Osteoblast (primary cell): ENCODE measurements around the gene ARHGAP4. TPM values are rescaled to one million over a fixed set of nuclear protein-coding genes. Genes with fewer than 3 reads are reported as not detected.

Experiments used
- DNase-seq: peaks from one replicate; pipeline ENCODE4 v3.0.0; 2011; ENCODE audit warnings: low spot score, mixed read lengths; ENCODE audit not compliant: insufficient read length; ENCODE audit errors: missing footprints
- H2AFZ ChIP-seq: 2 replicates; pipeline ENCODE4 v1.6.0; 2011; ENCODE audit warnings: mild to moderate bottlenecking, low read length
- H3K27ac ChIP-seq: 2 replicates; pipeline ENCODE4 v1.5.1; 2011; ENCODE audit warnings: mild to moderate bottlenecking, low read depth, low read length, moderate library complexity
- H3K27me3 ChIP-seq: 2 replicates; pipeline ENCODE4 v1.6.0; 2012; ENCODE audit warnings: mild to moderate bottlenecking, control low read depth, inconsistent platforms, low read length, moderate library complexity; ENCODE audit not compliant: insufficient read depth
- H3K36me3 ChIP-seq: 2 replicates; pipeline ENCODE4 v1.5.1; 2011; ENCODE audit warnings: mild to moderate bottlenecking, low read length, control low read depth, moderate library complexity; ENCODE audit not compliant: insufficient read depth
- H3K4me1 ChIP-seq: 2 replicates; pipeline ENCODE4 v1.5.1; 2011; ENCODE audit warnings: mild to moderate bottlenecking, low read length, control low read depth, moderate library complexity; ENCODE audit not compliant: insufficient read depth
- H3K4me2 ChIP-seq: 2 replicates; pipeline ENCODE4 v1.6.0; 2011; ENCODE audit warnings: mild to moderate bottlenecking, low read length; ENCODE audit not compliant: insufficient read depth
- H3K4me3 ChIP-seq: fragments of 200-600 bp; sonication (generic); 3 replicates; pipeline ENCODE4 v1.5.1; 2012; ENCODE audit warnings: mild to moderate bottlenecking, low read length, inconsistent platforms; ENCODE audit not compliant: insufficient read depth
- H3K79me2 ChIP-seq: 2 replicates; pipeline ENCODE4 v1.6.0; 2012; ENCODE audit warnings: mild to moderate bottlenecking, low read length, control low read depth, inconsistent platforms; ENCODE audit not compliant: insufficient read depth
- H3K9me3 ChIP-seq: 2 replicates; pipeline ENCODE4 v1.5.1; 2011; ENCODE audit warnings: low read depth, low read length, control low read depth
- H4K20me1 ChIP-seq: 2 replicates; pipeline ENCODE4 v1.6.0; 2012; ENCODE audit warnings: mild to moderate bottlenecking, low read length, control low read depth; ENCODE audit not compliant: insufficient read depth
- total RNA-seq: library from RNA; depleted of rRNA; stranded (reverse); fragments of >200 nt; gene quantifications from 2 replicates; pipeline ENCODE4 v1.2.3, GENCODE V29; 2012
- TF ChIP-seq, protein P1 (sequence below): IDR thresholded peaks from 2 replicates; pipeline ENCODE4 v1.5.1; 2011; ENCODE audit warnings: mild to moderate bottlenecking, low read depth, low read length, moderate library complexity; ENCODE audit errors: extremely low read depth

ARHGAP4 gene
- total RNA-seq, 1 donor, result 1.4 TPM

DNA sequence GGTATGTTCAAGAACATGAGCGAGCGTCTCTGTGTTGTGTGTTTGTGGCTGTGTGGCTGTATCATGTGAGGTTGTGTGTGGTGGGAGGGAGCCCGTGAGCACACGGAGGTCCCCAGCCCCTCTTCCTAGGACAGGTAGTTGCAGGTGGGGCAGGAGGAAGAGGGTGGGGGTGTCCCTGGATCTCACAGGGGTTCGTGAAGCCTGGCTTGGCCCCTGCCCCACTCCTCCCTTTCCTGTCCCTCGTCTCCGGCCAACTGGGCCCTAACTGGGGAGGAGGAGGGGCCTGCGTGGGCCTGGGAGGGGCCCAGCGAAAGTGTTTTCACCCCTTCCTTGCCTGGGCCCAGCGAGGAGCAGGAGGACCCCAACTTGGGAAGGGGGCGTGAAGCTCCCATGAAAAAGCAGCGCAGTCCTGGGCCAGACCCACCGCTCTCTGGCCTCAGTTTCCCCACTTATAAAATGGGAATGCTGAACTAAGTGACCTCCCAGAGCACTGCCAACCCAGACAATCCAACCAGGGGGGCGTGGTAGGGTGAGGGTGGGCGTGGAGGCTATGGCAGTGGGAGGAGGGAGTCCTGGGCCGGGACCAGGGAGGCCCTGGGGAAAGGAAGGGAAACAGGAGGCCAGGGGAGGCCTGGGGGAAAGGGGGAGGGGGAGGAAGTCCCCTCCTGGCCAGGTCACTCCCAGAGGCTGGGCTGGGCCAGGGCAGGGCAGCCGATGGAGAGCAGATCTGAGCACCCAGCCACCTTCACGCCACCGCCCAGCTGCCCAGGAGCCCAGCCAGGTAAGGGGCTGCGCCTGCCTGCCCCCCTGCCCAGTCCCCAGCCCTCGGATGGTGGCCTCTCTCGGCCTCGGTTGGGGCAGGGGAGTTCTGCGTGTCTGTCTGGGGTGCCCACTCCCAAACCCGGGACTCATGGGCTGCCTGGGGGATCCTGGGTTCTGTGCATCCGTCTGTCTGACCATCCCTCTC, 21.8 kb downstream of the ARHGAP4 start, which contains the start of gene AVPR2:
Gene AVPR2, plus strand, starts transcription at position 683 of the 967 bp plus-strand sequence. CDS start 473 bp downstream, outside the sequence.
- H3K4me3 ChIP-seq, result no peak within 1 kb of the TSS
- no peaks in the 10 kb centered on the region for H3K36me3 ChIP-seq
- H3K4me2 ChIP-seq, result no peak within 1 kb of the TSS
- no peaks in the 10 kb centered on the region for H4K20me1 ChIP-seq
- TF ChIP-seq, protein P1, sequence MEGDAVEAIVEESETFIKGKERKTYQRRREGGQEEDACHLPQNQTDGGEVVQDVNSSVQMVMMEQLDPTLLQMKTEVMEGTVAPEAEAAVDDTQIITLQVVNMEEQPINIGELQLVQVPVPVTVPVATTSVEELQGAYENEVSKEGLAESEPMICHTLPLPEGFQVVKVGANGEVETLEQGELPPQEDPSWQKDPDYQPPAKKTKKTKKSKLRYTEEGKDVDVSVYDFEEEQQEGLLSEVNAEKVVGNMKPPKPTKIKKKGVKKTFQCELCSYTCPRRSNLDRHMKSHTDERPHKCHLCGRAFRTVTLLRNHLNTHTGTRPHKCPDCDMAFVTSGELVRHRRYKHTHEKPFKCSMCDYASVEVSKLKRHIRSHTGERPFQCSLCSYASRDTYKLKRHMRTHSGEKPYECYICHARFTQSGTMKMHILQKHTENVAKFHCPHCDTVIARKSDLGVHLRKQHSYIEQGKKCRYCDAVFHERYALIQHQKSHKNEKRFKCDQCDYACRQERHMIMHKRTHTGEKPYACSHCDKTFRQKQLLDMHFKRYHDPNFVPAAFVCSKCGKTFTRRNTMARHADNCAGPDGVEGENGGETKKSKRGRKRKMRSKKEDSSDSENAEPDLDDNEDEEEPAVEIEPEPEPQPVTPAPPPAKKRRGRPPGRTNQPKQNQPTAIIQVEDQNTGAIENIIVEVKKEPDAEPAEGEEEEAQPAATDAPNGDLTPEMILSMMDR, result no peak
- no peak for DNase-seq
- H3K79me2 ChIP-seq, result no peaks in the 10 kb centered on the region
- no peaks in the 10 kb centered on the region for H3K4me1 ChIP-seq
- no peaks in the 10 kb centered on the region for H3K27me3 ChIP-seq
- no peak within 1 kb of the TSS for H2AFZ ChIP-seq
- no peaks in the 10 kb centered on the region for H3K9me3 ChIP-seq
- no peak within 1 kb of the TSS for H3K27ac ChIP-seq

DNA sequence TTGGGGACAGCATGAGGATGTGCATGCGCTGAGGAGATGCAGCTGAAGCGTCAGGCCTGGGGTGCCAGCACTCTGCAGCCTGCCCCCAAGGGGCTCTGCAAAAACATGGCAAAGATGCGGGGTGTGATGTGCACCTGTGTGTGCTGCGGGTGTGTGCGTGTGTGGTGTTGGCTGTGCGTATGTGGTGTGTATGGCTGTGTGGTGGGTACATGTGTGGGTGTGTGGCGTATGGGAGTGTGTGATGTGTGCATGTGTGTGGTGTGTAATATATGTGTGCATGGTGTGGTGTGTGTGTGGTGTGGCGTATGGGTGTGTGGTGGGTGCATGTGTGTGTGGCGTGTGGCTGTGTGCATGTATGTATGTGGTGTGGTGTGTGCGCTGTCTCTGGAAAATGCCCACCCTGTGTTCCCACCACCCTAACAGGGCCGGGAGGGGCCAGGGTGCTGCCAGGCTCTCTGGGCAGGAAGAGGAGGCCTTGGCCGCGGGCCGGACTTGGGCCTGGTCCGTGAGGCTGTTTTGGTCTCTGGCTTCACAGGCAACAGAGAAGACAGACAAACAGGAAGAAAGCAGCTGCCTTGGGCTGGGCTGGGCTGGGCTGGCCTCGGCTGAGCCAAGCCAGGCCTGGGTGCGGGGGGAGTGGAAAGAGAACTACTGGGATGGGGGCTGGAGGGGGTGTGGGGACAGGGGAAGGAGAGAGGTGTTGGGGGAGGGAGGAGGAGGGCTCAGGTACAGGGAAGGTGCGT, 22.7 kb downstream of the ARHGAP4 start:
- no peak overlapping the region for H3K4me3 ChIP-seq
- H3K27ac ChIP-seq, result no peak overlapping the region
- no peaks in the 10 kb centered on the region for H3K36me3 ChIP-seq
- H3K4me2 ChIP-seq, result no peak overlapping the region
- no peaks in the 10 kb centered on the region for H3K4me1 ChIP-seq
- no peaks in the 10 kb centered on the region for H3K9me3 ChIP-seq
- TF ChIP-seq, protein P1, result no peak
- DNase-seq, result no peak
- no peaks in the 10 kb centered on the region for H3K79me2 ChIP-seq
- no peaks in the 10 kb centered on the region for H4K20me1 ChIP-seq
- H3K27me3 ChIP-seq, result no peaks in the 10 kb centered on the region
- no peak overlapping the region for H2AFZ ChIP-seq

DNA sequence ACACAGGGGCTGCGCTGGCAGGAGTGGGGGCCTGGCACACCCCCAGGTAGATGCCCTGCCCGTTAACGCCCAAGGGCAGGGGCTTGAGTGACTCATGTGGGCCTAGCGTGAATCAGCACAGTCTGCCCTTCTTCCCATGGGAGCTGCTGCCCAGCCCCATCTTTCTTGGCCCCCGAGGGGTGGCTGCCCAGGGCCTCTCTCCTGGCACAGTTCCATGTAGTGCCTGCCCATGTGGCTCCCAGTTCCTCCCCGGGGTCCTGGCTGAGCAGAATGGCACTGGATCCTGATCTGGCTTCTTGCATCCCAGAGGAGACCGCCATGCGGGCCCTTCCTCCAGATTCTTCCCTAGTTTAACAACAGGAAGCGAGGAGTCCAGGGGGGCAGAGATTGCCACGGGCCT, 23.7 kb downstream of the ARHGAP4 start:
- H3K4me3 ChIP-seq, result no peak overlapping the region
- peaks cover 5% of the 10 kb centered on the region for H3K27me3 ChIP-seq
- DNase-seq, result no peak
- H3K4me2 ChIP-seq, result no peak overlapping the region
- H3K36me3 ChIP-seq, result no peaks in the 10 kb centered on the region
- no peaks in the 10 kb centered on the region for H3K79me2 ChIP-seq
- TF ChIP-seq, protein P1, result no peak
- H3K9me3 ChIP-seq, result no peaks in the 10 kb centered on the region
- H4K20me1 ChIP-seq, result no peaks in the 10 kb centered on the region
- no peaks in the 10 kb centered on the region for H3K4me1 ChIP-seq
- no peak overlapping the region for H2AFZ ChIP-seq
- H3K27ac ChIP-seq, result no peak overlapping the region

DNA sequence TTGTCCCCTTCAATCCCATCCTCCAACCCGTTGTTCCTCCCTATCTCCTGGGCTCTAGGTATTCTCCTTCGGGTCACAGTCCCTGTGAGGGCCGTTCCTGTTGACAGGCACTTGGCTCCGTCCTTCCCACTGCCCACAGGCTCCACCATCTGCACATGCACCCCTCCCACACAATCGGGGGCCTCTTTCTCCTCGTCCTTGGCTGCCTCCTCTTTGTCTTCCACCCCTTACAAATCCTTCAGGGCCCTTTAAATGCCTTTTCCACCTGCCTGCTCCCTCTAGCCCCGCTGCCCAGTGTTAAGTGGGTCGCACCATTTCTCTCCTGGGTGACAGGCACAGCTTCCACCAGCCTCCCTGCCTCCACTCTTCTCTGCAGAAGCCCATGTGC, 24.3 kb downstream of the ARHGAP4 start:
- Histone ChIP-seq H3K9me3 (no peaks in the 10 kb centered on the region), H3K4me1 (no peaks in the 10 kb centered on the region), H2AFZ (no peak overlapping the region), H3K27ac (no peak overlapping the region), H3K4me2 (no peak overlapping the region), H3K4me3 (no peak overlapping the region), H3K27me3 (peaks cover 7% of the 10 kb centered on the region), H3K79me2 (no peaks in the 10 kb centered on the region), H4K20me1 (no peaks in the 10 kb centered on the region), H3K36me3 (no peaks in the 10 kb centered on the region)
- no peak for DNase-seq
- TF ChIP-seq, protein P1, result no peak
